ENCODE measurements around the gene HASPIN.

Gene HASPIN

GRCh38 chr17:3766779-3767178, 43.1 kb downstream of the HASPIN start:
- DNase-seq (ENCODE audit: low spot score), result no peak

GRCh38 chr17:3768341-3768740, 44.6 kb downstream of the HASPIN start:
- no peak for DNase-seq (ENCODE audit: low spot score)

DNA sequence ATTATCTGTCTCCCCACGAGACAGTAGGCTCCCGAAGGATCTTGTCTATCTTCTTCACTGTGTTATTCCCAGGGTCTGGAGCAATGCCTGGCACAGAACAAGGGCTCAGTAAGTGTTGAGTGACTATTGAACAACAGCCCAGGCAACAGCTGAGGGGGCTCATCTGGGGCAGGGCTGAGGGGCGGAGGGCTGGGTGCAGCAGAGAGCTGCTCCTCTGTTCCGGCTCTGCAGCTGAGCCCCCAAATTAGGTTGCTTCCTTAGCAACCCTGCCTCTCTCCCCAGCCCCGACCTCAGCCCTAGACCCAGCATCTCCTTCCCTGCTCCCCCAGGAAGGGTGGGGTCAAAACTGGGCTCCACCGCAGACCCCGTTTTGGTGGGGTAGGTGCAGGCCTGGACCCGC, 45.1 kb downstream of the HASPIN start:
- no peak for DNase-seq (ENCODE audit: low spot score)

DNA sequence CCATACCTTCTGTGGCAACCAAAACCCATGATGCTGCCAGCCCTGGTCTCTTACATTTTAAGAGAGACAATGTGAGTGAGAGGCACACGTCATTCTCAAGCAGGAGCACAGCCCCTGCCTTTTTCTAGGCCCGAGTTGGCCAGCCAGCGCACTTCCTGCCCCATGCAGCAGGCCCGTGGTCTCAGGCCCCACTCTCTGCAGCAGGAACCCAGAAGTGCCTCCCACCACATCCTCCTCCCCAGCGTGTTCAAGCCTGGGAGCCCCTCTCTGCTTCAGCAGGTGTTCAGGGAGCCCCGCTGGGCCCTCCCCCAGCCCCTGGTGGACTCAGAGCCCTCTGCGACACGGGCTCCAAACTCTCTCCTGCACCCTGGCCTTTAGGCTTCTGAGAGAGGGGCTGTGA, 46.8 kb downstream of the HASPIN start:
- DNase-seq (ENCODE audit: low spot score), result no peak

GRCh38 chr17:3771140-3771539, 47.4 kb downstream of the HASPIN start:
- DNase-seq (ENCODE audit: low spot score), result no peak

GRCh38 chr17:3772764-3773163, 49.1 kb downstream of the HASPIN start:
- no peak for DNase-seq (ENCODE audit: low spot score)

GRCh38 chr17:3773511-3773910, 49.8 kb downstream of the HASPIN start:
- no peak for DNase-seq (ENCODE audit: low spot score)

DNA sequence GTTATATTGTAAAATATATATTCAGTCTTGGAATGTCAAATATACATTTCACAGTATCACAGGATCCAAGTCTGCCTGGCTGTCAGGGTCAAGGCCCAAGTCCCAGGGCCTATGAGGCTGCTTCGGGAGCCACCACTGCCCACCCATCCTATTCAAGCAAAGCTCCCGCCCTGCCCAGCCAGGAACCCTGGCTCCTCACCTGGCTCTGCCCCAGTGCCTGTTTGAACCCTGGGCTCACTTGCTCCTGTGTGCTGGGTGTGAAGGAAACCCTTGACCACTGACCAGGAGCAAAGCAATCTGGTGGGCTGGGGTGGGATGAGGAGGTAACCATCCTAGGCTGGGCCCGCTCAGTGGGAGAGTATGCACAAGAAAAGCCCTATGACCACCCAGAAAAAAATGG, 50.3 kb downstream of the HASPIN start:
- no peak for DNase-seq (ENCODE audit: low spot score)

All from putamen (tissue), 1 donor.